Spleen (tissue), 11 donors: Measurements from ENCODE around the gene MYO5A. TPM values are rescaled to one million over a fixed set of nuclear protein-coding genes. Genes with fewer than 3 reads are reported as not detected.

Source experiments
- DNase-seq: peaks from one replicate; pipeline ENCODE4 v3.0.0-alpha.2; 2020
- H3K27ac ChIP-seq, 8 donors: fragments of 200-600 bp; sonication (generic) in 7 of 8; 1 replicate in 4 of 8; 2 replicates in 4 of 8; pipeline versions ENCODE4 v1.5.0 to v1.8.0; 2016 to 2021; ENCODE audit warnings: inconsistent platforms in 4 of 8, mild to moderate bottlenecking in 4 of 8, moderate library complexity in 1 of 8
- H3K27me3 ChIP-seq, 7 donors: fragments of 200-600 bp; sonication (generic) in 6 of 7; replicated peaks in 1 of 7; 1 replicate in 4 of 7; 2 replicates in 3 of 7; pipeline versions ENCODE4 v1.5.0 to v1.8.0; 2016 to 2021; ENCODE audit warnings: inconsistent platforms in 3 of 7, mild to moderate bottlenecking in 1 of 7
- H3K36me3 ChIP-seq, 6 donors: fragments of 200-600 bp; sonication (generic) in 5 of 6; 1 replicate in 4 of 6; 2 replicates in 2 of 6; pipeline versions ENCODE4 v1.5.0 to v1.8.0; 2016 to 2021; ENCODE audit warnings: inconsistent platforms in 2 of 6
- H3K4me1 ChIP-seq, 6 donors: fragments of 200-600 bp; sonication (generic) in 5 of 6; 1 replicate in 3 of 6; 2 replicates in 3 of 6; pipeline versions ENCODE4 v1.5.0 to v1.8.0; 2016 to 2021; ENCODE audit warnings: inconsistent platforms in 3 of 6
- H3K4me3 ChIP-seq, 8 donors: fragments of 200-600 bp; sonication (generic) in 7 of 8; 1 replicate in 4 of 8; 2 replicates in 4 of 8; pipeline versions ENCODE4 v1.5.0 to v1.8.0; 2016 to 2021; ENCODE audit warnings: inconsistent platforms in 4 of 8, mild to moderate bottlenecking in 4 of 8, moderate library complexity in 2 of 8
- H3K9me3 ChIP-seq, 8 donors: fragments of 200-600 bp; sonication (generic) in 7 of 8; 1 replicate in 4 of 8; 2 replicates in 4 of 8; pipeline versions ENCODE4 v1.5.0 to v1.8.0; 2016 to 2021; ENCODE audit warnings: inconsistent platforms in 4 of 8
- CTCF ChIP-seq, 11 experiments: fragments of 200-600 bp in 7 of 11; fragments of 450-650 bp in 4 of 11; sonication (generic) in 4 of 11; IDR thresholded peaks in 8 of 11; conservative IDR thresholded peaks in 3 of 11; 1 replicate in 7 of 11; 2 replicates in 4 of 11; pipeline versions ENCODE4 v1.4.0 to v1.8.0; 2016 to 2021; ENCODE audit warnings: antibody characterized with exemption in 11 of 11, inconsistent platforms in 4 of 11, mild to moderate bottlenecking in 1 of 11
- POLR2A ChIP-seq, 3 donors: fragments of 450-650 bp; IDR thresholded peaks; one replicate each; pipeline ENCODE4 v1.5.1; 2017; ENCODE audit warnings: antibody characterized with exemption in 3 of 3, mild to moderate bottlenecking in 1 of 3
- POLR2AphosphoS5 ChIP-seq, 3 donors: sonication (generic); formaldehyde crosslinking; IDR thresholded peaks; one replicate each; pipeline ENCODE4 v1.5.1; 2017; ENCODE audit warnings: antibody characterized with exemption in 3 of 3
- WGBS, 5 donors: extraction: QIAGEN DNeasy Blood & Tissue Kit in 3 of 5; methylation state at CpG; one replicate each; pipeline versions ENCODE4 v1.1.5 to v1.1.7; 2013 to 2018; 5-methylcytosine and 5-hydroxymethylcytosine counted together
- intact Hi-C: fragments of 100-400 bp; cut with DNase I; formaldehyde crosslinking; loops from one replicate; pipeline ENCODE4 v1.15.0; 2023; ENCODE audit warnings: low total_unique reads
- polyA plus RNA-seq, 3 donors: library from polyadenylated mRNA; stranded (reverse); fragments of 200-250 nt; gene quantifications; one replicate each; pipeline ENCODE4 v1.2.1, GENCODE V29; 2013
- total RNA-seq, 7 donors: library from RNA; depleted of rRNA in 3 of 7; stranded (reverse); fragments of >200 nt in 3 of 7; fragmentation: NEBNext Ultra II Directional in 4 of 7; extraction: Animal tissue kit (Norgen Biotek cat#: 25700) in 4 of 7; gene quantifications; one replicate each; pipeline versions ENCODE4 v1.1.0 to v1.2.1, GENCODE V29; 2016 to 2021
- donor health status: healthy with polysubstance abuse.
- donor health status: DM: no; HTN: no; CAD: no; lungs with moderate emphysema.
- donor health status: DM: no; HTN: no; CAD: no.
- donor health status: Bipolar disorder and iron deficiency.
- donor health status: healthy.
- donor health status: DM: no; HTN: no; CAD: no.
- donor health status: DM: yes; HTN: yes; CAD: no.

Gene MYO5A
- total and polyA plus RNA-seq, 10 donors = 4.7 to 48.3 (median 35.4) TPM

GRCh38 chr15:52352086-52352485 is 176.6 kb downstream of the MYO5A start:
- no peaks in the 10 kb centered on the region for H3K27me3 ChIP-seq
- no peak for DNase-seq
- 57 to 92% (median 75%) methylated on average over 1 of the region's 1 CpG for WGBS, 5 donors
- H3K4me3 ChIP-seq = no peak overlapping the region
- TF ChIP-seq POLR2AphosphoS5 (IDR thresholded peaks at IDR 0.05) (no peak), POLR2A (IDR thresholded peaks at IDR 0.05) (no peak), CTCF (IDR thresholded peaks at IDR 0.05 in 8 of 11, conservative IDR thresholded peaks at IDR 0.05 in 3 of 11) (no peak)
- intact Hi-C loops = no loop called here
- H3K9me3 ChIP-seq = no peaks in the 10 kb centered on the region
- no peaks in the 10 kb centered on the region for H3K4me1 ChIP-seq
- H3K36me3 ChIP-seq = peaks cover 0 to 79% (median 41%) of the 10 kb centered on the region in 6 donors
- H3K27ac ChIP-seq = no peak overlapping the region

- H3K27me3 ChIP-seq = no peaks in the 10 kb centered on the region
- no peak overlapping the region for H3K4me3 ChIP-seq
- H3K36me3 ChIP-seq = peaks cover 0 to 83% (median 41%) of the 10 kb centered on the region in 6 donors
- no peaks in the 10 kb centered on the region for H3K4me1 ChIP-seq
- 85 to 95% (median 88%) methylated on average over 9 of the region's 9 CpGs for WGBS, 5 donors
- intact Hi-C loops = no loop called here
- TF ChIP-seq POLR2A (IDR thresholded peaks at IDR 0.05) (no peak), CTCF (IDR thresholded peaks at IDR 0.05 in 8 of 11, conservative IDR thresholded peaks at IDR 0.05 in 3 of 11) (no peak), POLR2AphosphoS5 (IDR thresholded peaks at IDR 0.05) (no peak)
- H3K9me3 ChIP-seq = no peaks in the 10 kb centered on the region
- DNase-seq = no peak
- H3K27ac ChIP-seq = no peak overlapping the region
These were observed 177.3 kb downstream of the MYO5A start for GRCh38 chr15:52351206-52351908.

- no peak for DNase-seq
- no peaks in the 10 kb centered on the region for H3K9me3 ChIP-seq
- TF ChIP-seq POLR2A (IDR thresholded peaks at IDR 0.05) (no peak), CTCF (IDR thresholded peaks at IDR 0.05 in 8 of 11, conservative IDR thresholded peaks at IDR 0.05 in 3 of 11) (no peak), POLR2AphosphoS5 (IDR thresholded peaks at IDR 0.05) (no peak)
- no peaks in the 10 kb centered on the region for H3K27me3 ChIP-seq
- no peak overlapping the region for H3K4me3 ChIP-seq
- intact Hi-C loops = no loop called here
- 86 to 100% (median 97%) methylated on average over 2 of the region's 2 CpGs for WGBS, 5 donors
- peaks cover 0 to 87% (median 41%) of the 10 kb centered on the region in 6 donors for H3K36me3 ChIP-seq
- no peaks in the 10 kb centered on the region for H3K4me1 ChIP-seq
- no peak overlapping the region for H3K27ac ChIP-seq
These were observed 178.3 kb downstream of the MYO5A start for GRCh38 chr15:52350423-52350822.

GRCh38 chr15:52349052-52349700 is 179.5 kb downstream of the MYO5A start:
- Histone ChIP-seq H3K36me3 (peaks cover 0 to 88% (median 48%) of the 10 kb centered on the region in 6 donors), H3K9me3 (no peaks in the 10 kb centered on the region), H3K4me3 (no peak overlapping the region), H3K4me1 (no peaks in the 10 kb centered on the region), H3K27me3 (no peaks in the 10 kb centered on the region), H3K27ac (no peak overlapping the region)
- no peak for TF ChIP-seq POLR2AphosphoS5 (IDR thresholded peaks at IDR 0.05)
- TF ChIP-seq POLR2A (IDR thresholded peaks at IDR 0.05) = no peak
- no peak for TF ChIP-seq CTCF (IDR thresholded peaks at IDR 0.05 in 8 of 11, conservative IDR thresholded peaks at IDR 0.05 in 3 of 11)
- WGBS, 5 donors = 80 to 96% (median 88%) methylated on average over 6 of the region's 6 CpGs
- no peak for DNase-seq
- intact Hi-C loops = no loop called here
